GM21367 (cell line): ENCODE measurements around the gene SBF2.

Experiments
- ATAC-seq: cut with Tn5 transposase; IDR thresholded peaks from one replicate; pipeline ENCODE4 v1.9.1; 2021; ENCODE audit not compliant: unreplicated experiment

Gene SBF2

GRCh38 chr11:10293423-10294289, at the start of gene SBF2:
SBF2 (minus strand) TSS chr11:10294219; CDS start chr11:10294069, 150 bp downstream.
- ATAC-seq = no peak

- no peak for ATAC-seq
Measured at GRCh38 chr11:10338287-10338686, 44.3 kb upstream of the SBF2 start.

- ATAC-seq = no peak
Measured at GRCh38 chr11:10333490-10333889, 39.5 kb upstream of the SBF2 start.

GRCh38 chr11:10331548-10332289, 37.7 kb upstream of the SBF2 start:
- ATAC-seq = no peak

GRCh38 chr11:10329935-10330334, 35.9 kb upstream of the SBF2 start:
- no peak for ATAC-seq

- ATAC-seq = no peak
Measured at GRCh38 chr11:10329356-10329755, 35.3 kb upstream of the SBF2 start.

GRCh38 chr11:10328314-10329098, 34.5 kb upstream of the SBF2 start:
- ATAC-seq = no peak

- ATAC-seq = no peak
Measured at GRCh38 chr11:10327254-10327653, 33.2 kb upstream of the SBF2 start.

GRCh38 chr11:10326012-10326964, 32.3 kb upstream of the SBF2 start:
- ATAC-seq = no peak

GRCh38 chr11:10325277-10326011, 31.4 kb upstream of the SBF2 start:
- ATAC-seq = no peak

GRCh38 chr11:10324474-10324873, 30.5 kb upstream of the SBF2 start:
- ATAC-seq = no peak

GRCh38 chr11:10323793-10324170, 29.8 kb upstream of the SBF2 start:
- no peak for ATAC-seq

GRCh38 chr11:10322830-10323792, 29.1 kb upstream of the SBF2 start:
- ATAC-seq = no peak

GRCh38 chr11:10322401-10322800, 28.4 kb upstream of the SBF2 start:
- no peak for ATAC-seq

GRCh38 chr11:10320736-10321465, 26.9 kb upstream of the SBF2 start:
- no peak for ATAC-seq

GRCh38 chr11:10319702-10320558, 25.9 kb upstream of the SBF2 start:
- no peak for ATAC-seq

GRCh38 chr11:10318527-10318802, 24.4 kb upstream of the SBF2 start:
- no peak for ATAC-seq
